Astrocyte of the cerebellum (primary cell): ENCODE results near the gene EPHB2.

Source experiments
- DNase-seq: peaks from one replicate; pipeline ENCODE4 v3.0.0-alpha.2; 2011; ENCODE audit warnings: low read depth
- H3K4me3 ChIP-seq: 2 replicates; pipeline ENCODE4 v1.5.1; 2011; ENCODE audit warnings: mild to moderate bottlenecking, low read depth, low read length, moderate library complexity
- CTCF ChIP-seq: IDR thresholded peaks from 2 replicates; pipeline ENCODE4 v1.5.1; 2012; ENCODE audit warnings: low read length, low read depth, moderate library complexity, mild to moderate bottlenecking; ENCODE audit errors: missing control alignments
- in situ Hi-C: cut with HindIII; loops from 2 replicates; pipeline ENCODE4 v1.10.0; 2017; ENCODE audit warnings: low sequenced_read_pairs

The EPHB2 gene

GRCh38 chr1:22786101-22786500 is 75.5 kb downstream of the EPHB2 start:
- H3K4me3 ChIP-seq: no peak overlapping the region
- no peak for DNase-seq
- in situ Hi-C loops: no loop called here
- TF ChIP-seq CTCF: no peak

GRCh38 chr1:22786719-22787489 is 76.3 kb downstream of the EPHB2 start:
- in situ Hi-C loops: no loop called here
- H3K4me3 ChIP-seq: no peak overlapping the region
- no peak for DNase-seq
- TF ChIP-seq CTCF: no peak

- no peak for DNase-seq
- no peak for TF ChIP-seq CTCF
- in situ Hi-C loops: no loop called here
- no peak overlapping the region for H3K4me3 ChIP-seq
These were observed 77.0 kb downstream of the EPHB2 start for GRCh38 chr1:22787636-22788035.

- no peak for TF ChIP-seq CTCF
- no peak overlapping the region for H3K4me3 ChIP-seq
- no peak for DNase-seq
- in situ Hi-C loops: no loop called here
These were observed 77.6 kb downstream of the EPHB2 start for GRCh38 chr1:22788254-22788661.

GRCh38 chr1:22789356-22789994 is 78.8 kb downstream of the EPHB2 start:
- H3K4me3 ChIP-seq: no peak overlapping the region
- no peak for TF ChIP-seq CTCF
- in situ Hi-C loops: no loop called here
- DNase-seq: no peak

- H3K4me3 ChIP-seq: no peak overlapping the region
- no peak for DNase-seq
- in situ Hi-C loops: no loop called here
- TF ChIP-seq CTCF: no peak
These were observed 79.8 kb downstream of the EPHB2 start for GRCh38 chr1:22790232-22791008.
